IPS-20b (cell line): ENCODE data around the gene U2AF1L4.
A peak's percentile ranks its signal among the peaks of the same experiment; 100 is the strongest.

ENCODE experiments used
- H3K27ac ChIP-seq: one replicate; pipeline ENCODE4 v1.5.1; 2013; ENCODE audit warnings: low read length
- H3K27me3 ChIP-seq: 2 replicates; pipeline ENCODE4 v1.6.1; 2013; ENCODE audit warnings: mild to moderate bottlenecking, low read length, inconsistent platforms; ENCODE audit not compliant: insufficient read depth
- H3K36me3 ChIP-seq: 2 replicates; pipeline ENCODE4 v1.6.1; 2013; ENCODE audit warnings: low read depth, mild to moderate bottlenecking, inconsistent platforms, low read length, moderate library complexity; ENCODE audit not compliant: insufficient read depth
- H3K4me1 ChIP-seq: 2 replicates; pipeline ENCODE4 v1.6.1; 2013; ENCODE audit warnings: mild to moderate bottlenecking, control low read depth, inconsistent platforms, low read length, moderate library complexity; ENCODE audit not compliant: insufficient read depth
- H3K4me3 ChIP-seq: 2 replicates; pipeline ENCODE4 v1.5.1; 2013; ENCODE audit warnings: mild to moderate bottlenecking, low read length, inconsistent platforms
- H3K9ac ChIP-seq: 2 replicates; pipeline ENCODE4 v1.6.1; 2013; ENCODE audit warnings: low read depth, mild to moderate bottlenecking, inconsistent platforms, low read length, moderate library complexity
- H3K9me3 ChIP-seq: 2 replicates; pipeline ENCODE4 v1.6.1; 2013; ENCODE audit warnings: mild to moderate bottlenecking, low read depth, low read length, inconsistent platforms; ENCODE audit not compliant: insufficient read depth

U2AF1L4 gene

DNA sequence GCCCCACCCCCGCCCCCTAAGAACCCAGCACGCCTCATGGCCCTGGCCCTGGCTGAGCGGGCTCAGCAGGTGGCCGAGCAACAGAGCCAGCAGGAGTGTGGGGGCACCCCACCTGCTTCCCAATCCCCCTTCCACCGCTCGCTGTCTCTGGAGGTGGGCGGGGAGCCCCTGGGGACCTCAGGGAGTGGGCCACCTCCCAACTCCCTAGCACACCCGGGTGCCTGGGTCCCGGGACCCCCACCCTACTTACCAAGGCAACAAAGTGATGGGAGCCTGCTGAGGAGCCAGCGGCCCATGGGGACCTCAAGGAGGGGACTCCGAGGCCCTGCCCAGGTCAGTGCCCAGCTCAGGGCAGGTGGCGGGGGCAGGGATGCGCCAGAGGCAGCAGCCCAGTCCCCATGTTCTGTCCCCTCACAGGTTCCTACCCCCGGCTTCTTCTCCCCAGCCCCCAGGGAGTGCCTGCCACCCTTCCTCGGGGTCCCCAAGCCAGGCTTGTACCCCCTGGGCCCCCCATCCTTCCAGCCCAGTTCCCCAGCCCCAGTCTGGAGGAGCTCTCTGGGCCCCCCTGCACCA is 42.1 kb upstream of the U2AF1L4 start:
- no peaks in the 10 kb centered on the region for H3K4me1 ChIP-seq
- no peaks in the 10 kb centered on the region for H3K9me3 ChIP-seq
- no peak overlapping the region for H3K9ac ChIP-seq
- H3K36me3 ChIP-seq, result no peaks in the 10 kb centered on the region
- no peak overlapping the region for H3K4me3 ChIP-seq
- H3K27me3 ChIP-seq, result peaks cover 8% of the 10 kb centered on the region
- no peak overlapping the region for H3K27ac ChIP-seq

- Histone ChIP-seq H3K4me3 (no peak overlapping the region), H3K27ac (no peak overlapping the region), H3K9ac (no peak overlapping the region), H3K36me3 (no peaks in the 10 kb centered on the region), H3K4me1 (no peaks in the 10 kb centered on the region), H3K9me3 (no peaks in the 10 kb centered on the region), H3K27me3 (peaks cover 8% of the 10 kb centered on the region)
Observed at GRCh38 chr19:35786299-35787160, 41.3 kb upstream of the U2AF1L4 start.

GRCh38 chr19:35785339-35785627 is 40.1 kb upstream of the U2AF1L4 start:
- H3K27me3 ChIP-seq, result peaks cover 8% of the 10 kb centered on the region
- no peaks in the 10 kb centered on the region for H3K4me1 ChIP-seq
- no peak overlapping the region for H3K27ac ChIP-seq
- H3K4me3 ChIP-seq, result peak overlapping the region; percentile 70
- H3K9ac ChIP-seq, result peak overlapping the region; percentile 51; the same call in 1 of the 2 replicates
- no peaks in the 10 kb centered on the region for H3K9me3 ChIP-seq
- no peaks in the 10 kb centered on the region for H3K36me3 ChIP-seq

GRCh38 chr19:35784503-35785338 is 39.5 kb upstream of the U2AF1L4 start:
- Histone ChIP-seq H3K36me3 (no peaks in the 10 kb centered on the region), H3K4me3 (peak overlapping the region; percentile 70), H3K9ac (peak overlapping the region; percentile 51; the same call in 1 of the 2 replicates), H3K27ac (no peak overlapping the region), H3K27me3 (peaks cover 8% of the 10 kb centered on the region), H3K9me3 (no peaks in the 10 kb centered on the region), H3K4me1 (no peaks in the 10 kb centered on the region)

DNA sequence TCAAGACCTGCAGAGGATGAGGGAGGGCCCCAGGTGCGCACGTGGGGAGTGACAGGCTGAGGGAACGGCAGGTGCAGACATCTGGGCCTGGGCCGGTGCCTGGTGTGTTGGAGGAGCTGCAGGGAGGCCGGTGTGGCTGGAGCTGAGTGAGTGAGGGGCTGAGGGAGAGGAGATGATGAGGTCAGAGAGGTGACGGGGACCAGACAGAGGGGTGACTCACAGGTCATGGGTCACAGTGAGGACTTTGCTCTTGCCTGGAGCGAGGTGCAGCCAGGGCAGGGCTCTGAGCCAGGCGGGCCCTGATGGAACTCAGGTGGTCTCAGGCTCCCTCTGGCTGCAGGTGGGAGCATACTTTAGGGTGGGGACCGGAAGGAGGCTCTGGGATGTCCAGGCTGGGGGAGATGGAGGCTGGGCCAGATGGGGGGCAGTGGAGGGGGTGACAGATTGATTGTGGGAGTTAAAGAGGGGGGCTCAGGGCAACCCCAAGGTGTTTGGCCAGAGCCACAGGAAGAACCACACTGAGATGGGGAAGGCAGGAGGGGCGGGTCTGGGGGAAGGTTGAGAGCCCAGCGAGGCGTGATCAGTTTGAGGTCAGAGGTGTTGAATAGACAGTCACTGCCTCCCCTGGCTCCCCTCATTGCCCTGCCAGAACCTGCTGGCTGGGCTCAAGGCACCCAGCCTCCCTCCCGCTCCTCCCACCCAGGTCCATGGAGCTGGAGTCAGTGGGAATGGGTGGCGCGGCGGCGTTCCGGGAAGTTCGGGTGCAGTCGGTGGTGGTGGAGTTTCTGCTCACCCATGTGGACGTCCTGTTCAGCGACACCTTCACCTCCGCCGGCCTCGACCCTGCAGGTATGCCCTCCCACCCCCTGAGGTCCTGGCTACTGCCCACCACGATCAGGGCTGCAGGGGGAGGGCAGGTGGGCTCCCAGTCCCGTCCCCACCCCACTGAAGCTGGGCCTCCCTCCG is 38.5 kb upstream of the U2AF1L4 start:
- peak overlapping the region; percentile 60; the same call in 1 of the 2 replicates for H3K4me3 ChIP-seq
- no peak overlapping the region for H3K27ac ChIP-seq
- peaks cover 8% of the 10 kb centered on the region for H3K27me3 ChIP-seq
- no peaks in the 10 kb centered on the region for H3K9me3 ChIP-seq
- H3K36me3 ChIP-seq, result no peaks in the 10 kb centered on the region
- H3K4me1 ChIP-seq, result no peaks in the 10 kb centered on the region
- H3K9ac ChIP-seq, result no peak overlapping the region

DNA sequence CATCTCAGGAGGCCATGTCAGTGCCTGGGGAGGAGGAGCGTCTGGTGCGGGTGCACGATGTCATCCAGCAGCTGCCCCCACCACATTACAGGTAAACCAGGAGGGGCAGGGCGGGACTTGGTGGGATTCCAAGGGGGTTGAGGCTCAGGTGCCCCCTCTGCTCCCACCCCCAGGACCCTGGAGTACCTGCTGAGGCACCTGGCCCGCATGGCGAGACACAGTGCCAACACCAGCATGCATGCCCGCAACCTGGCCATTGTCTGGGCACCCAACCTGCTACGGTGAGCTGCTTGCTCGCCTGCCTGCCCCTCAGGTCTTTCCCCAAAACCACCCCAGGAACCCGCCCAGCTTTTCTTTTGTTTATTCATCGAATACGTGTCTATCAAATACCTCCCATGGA is 37.4 kb upstream of the U2AF1L4 start:
- Histone ChIP-seq H3K27me3 (peaks cover 16% of the 10 kb centered on the region), H3K36me3 (no peaks in the 10 kb centered on the region), H3K9ac (no peak overlapping the region), H3K4me3 (no peak overlapping the region), H3K27ac (no peak overlapping the region), H3K4me1 (no peaks in the 10 kb centered on the region; the same call in 1 of the 2 replicates), H3K9me3 (no peaks in the 10 kb centered on the region)

DNA sequence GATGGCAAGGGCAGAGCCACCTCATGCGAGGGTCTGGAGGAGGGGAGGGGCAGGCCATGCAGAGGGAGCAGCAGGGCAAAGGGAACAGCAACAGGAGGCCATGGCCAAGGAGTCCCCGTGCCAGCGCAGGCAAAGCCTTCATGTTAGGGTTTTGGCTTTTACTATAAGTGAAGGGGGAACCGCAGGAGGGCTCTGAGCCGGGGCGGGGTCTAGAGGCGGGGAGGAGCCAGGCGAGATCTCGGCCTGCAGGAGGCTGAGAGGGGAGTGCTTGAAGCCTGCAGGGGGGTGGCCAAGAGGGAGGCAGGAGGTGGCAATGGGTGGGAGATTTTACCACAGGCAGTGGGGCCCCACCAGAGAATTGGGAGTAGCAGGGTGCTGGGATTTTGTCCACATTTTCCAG is 36.4 kb upstream of the U2AF1L4 start:
- peaks cover 26% of the 10 kb centered on the region for H3K27me3 ChIP-seq
- no peak overlapping the region for H3K9ac ChIP-seq
- H3K27ac ChIP-seq, result no peak overlapping the region
- H3K4me3 ChIP-seq, result no peak overlapping the region
- H3K4me1 ChIP-seq, result peaks cover 8% of the 10 kb centered on the region; the same call in 1 of the 2 replicates
- H3K9me3 ChIP-seq, result no peaks in the 10 kb centered on the region
- no peaks in the 10 kb centered on the region for H3K36me3 ChIP-seq

DNA sequence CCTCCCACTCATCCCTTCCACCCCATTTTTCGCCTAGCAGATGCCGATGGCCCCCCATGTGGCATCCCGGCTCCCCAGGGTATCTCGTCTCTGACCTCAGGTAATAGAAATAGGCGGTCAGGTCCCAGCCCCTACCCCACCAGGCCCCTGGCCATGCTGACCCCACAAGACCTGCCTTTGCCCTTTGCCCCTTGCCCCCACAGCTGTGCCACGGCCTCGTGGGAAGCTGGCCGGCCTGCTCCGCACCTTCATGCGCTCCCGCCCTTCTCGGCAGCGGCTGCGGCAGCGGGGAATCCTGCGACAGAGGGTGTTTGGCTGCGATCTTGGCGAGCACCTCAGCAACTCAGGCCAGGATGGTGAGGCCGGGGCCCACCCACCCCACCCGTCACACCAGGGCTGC is 35.5 kb upstream of the U2AF1L4 start:
- Histone ChIP-seq H3K36me3 (no peaks in the 10 kb centered on the region), H3K4me3 (no peak overlapping the region), H3K27ac (no peak overlapping the region), H3K9me3 (no peaks in the 10 kb centered on the region), H3K4me1 (peaks cover 8% of the 10 kb centered on the region; the same call in 1 of the 2 replicates), H3K27me3 (peaks cover 29% of the 10 kb centered on the region), H3K9ac (no peak overlapping the region)

- H3K36me3 ChIP-seq, result no peaks in the 10 kb centered on the region
Observed at GRCh38 chr19:35780058-35780457, 34.8 kb upstream of the U2AF1L4 start.

DNA sequence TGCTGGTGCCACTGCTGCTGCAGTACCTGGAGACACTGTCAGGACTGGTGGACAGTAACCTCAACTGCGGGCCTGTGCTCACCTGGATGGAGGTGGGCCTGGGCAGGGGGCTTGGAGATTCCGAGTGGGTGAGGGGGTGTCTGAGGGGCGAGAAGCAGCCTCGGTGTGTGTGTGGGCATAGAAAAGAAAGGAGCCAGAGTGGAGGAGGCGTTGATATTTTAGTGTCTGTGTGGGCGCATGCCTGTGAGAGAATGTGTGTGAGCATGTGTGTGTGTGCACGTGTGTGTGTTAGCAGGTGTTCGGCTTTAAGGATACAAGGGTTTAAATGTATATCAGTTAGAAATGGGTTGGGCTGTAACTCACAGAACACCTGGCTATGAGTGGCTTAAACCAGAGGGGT is 33.8 kb upstream of the U2AF1L4 start:
- Histone ChIP-seq H3K9ac (no peak overlapping the region), H3K27ac (no peak overlapping the region), H3K36me3 (no peaks in the 10 kb centered on the region), H3K4me3 (no peak overlapping the region), H3K4me1 (peaks cover 8% of the 10 kb centered on the region; the same call in 1 of the 2 replicates), H3K27me3 (peaks cover 29% of the 10 kb centered on the region), H3K9me3 (no peaks in the 10 kb centered on the region)

More at GRCh38 chr19:35780058-35780457, 34.8 kb upstream of the U2AF1L4 start:
- Histone ChIP-seq H3K9me3 (no peaks in the 10 kb centered on the region), H3K27ac (no peak overlapping the region), H3K9ac (no peak overlapping the region), H3K27me3 (peaks cover 24% of the 10 kb centered on the region), H3K4me3 (no peak overlapping the region), H3K4me1 (peaks cover 8% of the 10 kb centered on the region; the same call in 1 of the 2 replicates)

GRCh38 chr19:35777961-35778360 is 32.7 kb upstream of the U2AF1L4 start:
- Histone ChIP-seq H3K4me1 (peaks cover 8% of the 10 kb centered on the region; the same call in 1 of the 2 replicates), H3K9ac (no peak overlapping the region), H3K27ac (no peak overlapping the region), H3K27me3 (peaks cover 35% of the 10 kb centered on the region), H3K9me3 (no peaks in the 10 kb centered on the region), H3K36me3 (no peaks in the 10 kb centered on the region), H3K4me3 (no peak overlapping the region)
